ENCODE data around the gene SLIT1.

SLIT1 gene

GRCh38 chr10:97042716-97043562, 142.8 kb downstream of the SLIT1 start:
- TF ChIP-seq, protein P1, sequence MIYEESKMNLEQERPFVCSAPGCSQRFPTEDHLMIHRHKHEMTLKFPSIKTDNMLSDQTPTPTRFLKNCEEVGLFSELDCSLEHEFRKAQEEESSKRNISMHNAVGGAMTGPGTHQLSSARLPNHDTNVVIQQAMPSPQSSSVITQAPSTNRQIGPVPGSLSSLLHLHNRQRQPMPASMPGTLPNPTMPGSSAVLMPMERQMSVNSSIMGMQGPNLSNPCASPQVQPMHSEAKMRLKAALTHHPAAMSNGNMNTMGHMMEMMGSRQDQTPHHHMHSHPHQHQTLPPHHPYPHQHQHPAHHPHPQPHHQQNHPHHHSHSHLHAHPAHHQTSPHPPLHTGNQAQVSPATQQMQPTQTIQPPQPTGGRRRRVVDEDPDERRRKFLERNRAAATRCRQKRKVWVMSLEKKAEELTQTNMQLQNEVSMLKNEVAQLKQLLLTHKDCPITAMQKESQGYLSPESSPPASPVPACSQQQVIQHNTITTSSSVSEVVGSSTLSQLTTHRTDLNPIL (CRISPR knock-in tag; IDR thresholded peaks at IDR 0.05; ENCODE audit: low read depth): no peak
- no peak for TF ChIP-seq ZNF70 (CRISPR knock-in tag; IDR thresholded peaks at IDR 0.05)
- TF ChIP-seq ZFP3 (CRISPR knock-in tag; IDR thresholded peaks at IDR 0.05): no peak
- no peak for TF ChIP-seq SNAI2 (CRISPR knock-in tag; IDR thresholded peaks at IDR 0.05)
- no peak for ATAC-seq

GRCh38 chr10:97042081-97042480, 143.7 kb downstream of the SLIT1 start:
- ATAC-seq: no peak
- TF ChIP-seq, protein P2, sequence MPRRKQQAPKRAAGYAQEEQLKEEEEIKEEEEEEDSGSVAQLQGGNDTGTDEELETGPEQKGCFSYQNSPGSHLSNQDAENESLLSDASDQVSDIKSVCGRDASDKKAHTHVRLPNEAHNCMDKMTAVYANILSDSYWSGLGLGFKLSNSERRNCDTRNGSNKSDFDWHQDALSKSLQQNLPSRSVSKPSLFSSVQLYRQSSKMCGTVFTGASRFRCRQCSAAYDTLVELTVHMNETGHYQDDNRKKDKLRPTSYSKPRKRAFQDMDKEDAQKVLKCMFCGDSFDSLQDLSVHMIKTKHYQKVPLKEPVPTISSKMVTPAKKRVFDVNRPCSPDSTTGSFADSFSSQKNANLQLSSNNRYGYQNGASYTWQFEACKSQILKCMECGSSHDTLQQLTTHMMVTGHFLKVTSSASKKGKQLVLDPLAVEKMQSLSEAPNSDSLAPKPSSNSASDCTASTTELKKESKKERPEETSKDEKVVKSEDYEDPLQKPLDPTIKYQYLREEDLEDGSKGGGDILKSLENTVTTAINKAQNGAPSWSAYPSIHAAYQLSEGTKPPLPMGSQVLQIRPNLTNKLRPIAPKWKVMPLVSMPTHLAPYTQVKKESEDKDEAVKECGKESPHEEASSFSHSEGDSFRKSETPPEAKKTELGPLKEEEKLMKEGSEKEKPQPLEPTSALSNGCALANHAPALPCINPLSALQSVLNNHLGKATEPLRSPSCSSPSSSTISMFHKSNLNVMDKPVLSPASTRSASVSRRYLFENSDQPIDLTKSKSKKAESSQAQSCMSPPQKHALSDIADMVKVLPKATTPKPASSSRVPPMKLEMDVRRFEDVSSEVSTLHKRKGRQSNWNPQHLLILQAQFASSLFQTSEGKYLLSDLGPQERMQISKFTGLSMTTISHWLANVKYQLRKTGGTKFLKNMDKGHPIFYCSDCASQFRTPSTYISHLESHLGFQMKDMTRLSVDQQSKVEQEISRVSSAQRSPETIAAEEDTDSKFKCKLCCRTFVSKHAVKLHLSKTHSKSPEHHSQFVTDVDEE (CRISPR knock-in tag; IDR thresholded peaks at IDR 0.05): no peak
- TF ChIP-seq ESRRG (CRISPR knock-in tag; IDR thresholded peaks at IDR 0.05): no peak

DNA sequence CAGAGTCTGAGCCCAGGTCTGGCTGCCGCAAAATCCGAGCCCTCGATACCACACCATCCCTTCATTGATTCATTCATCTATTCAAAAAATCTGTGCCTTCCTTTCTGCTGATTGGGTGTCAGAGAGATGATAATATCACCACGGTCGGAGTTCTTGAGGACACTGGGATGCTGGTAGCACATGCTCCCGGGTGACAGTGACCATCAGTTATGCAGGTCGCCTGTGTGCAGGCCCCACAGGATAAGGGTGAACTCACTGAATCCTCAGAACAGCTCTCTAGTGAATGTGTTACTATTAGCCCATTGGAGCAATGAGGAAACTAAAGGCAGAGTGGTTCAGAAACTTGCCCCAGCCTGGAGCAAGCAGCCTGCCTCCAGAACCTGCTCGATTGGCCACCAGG, 145.1 kb downstream of the SLIT1 start:
- no peak for ATAC-seq
- TF ChIP-seq, protein P2 (CRISPR knock-in tag; IDR thresholded peaks at IDR 0.05): no peak
- no peak for TF ChIP-seq ZFP30 (CRISPR knock-in tag; IDR thresholded peaks at IDR 0.05)
- no peak for TF ChIP-seq POU6F1 (CRISPR knock-in tag; IDR thresholded peaks at IDR 0.05; ENCODE audit: borderline replicate concordance, low read depth)
- no peak for TF ChIP-seq CSDC2 (CRISPR knock-in tag; IDR thresholded peaks at IDR 0.05)
- no peak for TF ChIP-seq OSR1 (CRISPR knock-in tag; IDR thresholded peaks at IDR 0.05)
- TF ChIP-seq RARB (CRISPR knock-in tag; IDR thresholded peaks at IDR 0.05): no peak
- no peak for TF ChIP-seq ESRRG (CRISPR knock-in tag; IDR thresholded peaks at IDR 0.05)
- TF ChIP-seq GLIS3 (CRISPR knock-in tag; IDR thresholded peaks at IDR 0.05): no peak
- TF ChIP-seq, protein P1 (CRISPR knock-in tag; IDR thresholded peaks at IDR 0.05; ENCODE audit: low read depth): no peak
- TF ChIP-seq ZFP3 (CRISPR knock-in tag; IDR thresholded peaks at IDR 0.05): no peak
- TF ChIP-seq ZNF8 (CRISPR knock-in tag; IDR thresholded peaks at IDR 0.05): no peak
- no peak for TF ChIP-seq ZC3H10 (CRISPR knock-in tag; IDR thresholded peaks at IDR 0.05)
- TF ChIP-seq, protein P3, sequence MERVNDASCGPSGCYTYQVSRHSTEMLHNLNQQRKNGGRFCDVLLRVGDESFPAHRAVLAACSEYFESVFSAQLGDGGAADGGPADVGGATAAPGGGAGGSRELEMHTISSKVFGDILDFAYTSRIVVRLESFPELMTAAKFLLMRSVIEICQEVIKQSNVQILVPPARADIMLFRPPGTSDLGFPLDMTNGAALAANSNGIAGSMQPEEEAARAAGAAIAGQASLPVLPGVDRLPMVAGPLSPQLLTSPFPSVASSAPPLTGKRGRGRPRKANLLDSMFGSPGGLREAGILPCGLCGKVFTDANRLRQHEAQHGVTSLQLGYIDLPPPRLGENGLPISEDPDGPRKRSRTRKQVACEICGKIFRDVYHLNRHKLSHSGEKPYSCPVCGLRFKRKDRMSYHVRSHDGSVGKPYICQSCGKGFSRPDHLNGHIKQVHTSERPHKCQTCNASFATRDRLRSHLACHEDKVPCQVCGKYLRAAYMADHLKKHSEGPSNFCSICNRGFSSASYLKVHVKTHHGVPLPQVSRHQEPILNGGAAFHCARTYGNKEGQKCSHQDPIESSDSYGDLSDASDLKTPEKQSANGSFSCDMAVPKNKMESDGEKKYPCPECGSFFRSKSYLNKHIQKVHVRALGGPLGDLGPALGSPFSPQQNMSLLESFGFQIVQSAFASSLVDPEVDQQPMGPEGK (CRISPR knock-in tag; IDR thresholded peaks at IDR 0.05; ENCODE audit: borderline replicate concordance): no peak
- no peak for TF ChIP-seq BACH2 (CRISPR knock-in tag; IDR thresholded peaks at IDR 0.05; ENCODE audit: borderline replicate concordance)
- TF ChIP-seq ZNF70 (CRISPR knock-in tag; IDR thresholded peaks at IDR 0.05): no peak
- no peak for TF ChIP-seq ZNF565 (CRISPR knock-in tag; conservative IDR thresholded peaks at IDR 0.05; ENCODE audit: low read depth)
